Hair follicular keratinocyte (primary cell): ENCODE measurements around the gene TOP1. TPM values are rescaled to one million over a fixed set of nuclear protein-coding genes. Genes with fewer than 3 reads are reported as not detected.

ENCODE experiments used
- total RNA-seq: library from RNA; depleted of rRNA; stranded (reverse); fragments of >200 nt; gene quantifications from 2 replicates; pipeline ENCODE4 v1.2.3, GENCODE V29; 2015

TOP1 gene
- total RNA-seq, result 19.1 and 19.2 TPM in 2 replicates

GRCh38 chr20:41028359-41029149 is at the start of gene TOP1:
Gene TOP1 (plus strand): TSS chr20:41028822. CDS start chr20:41029068, 246 bp downstream.

GRCh38 chr20:41136680-41137613 is 108.3 kb downstream of the TOP1 start, which contains the start of gene PLCG1:
Gene PLCG1 (plus strand): TSS chr20:41137543. CDS start chr20:41137642, 99 bp downstream.

Other genes with a start within 250 kb of the TOP1 start
- gene PLCG1, start 108.7 kb downstream of the TOP1 start, total RNA-seq, result 23.5 and 40.4 TPM in 2 replicates